Neural crest cell (in vitro differentiated cells): ENCODE measurements around the gene SRC. TPM values are rescaled to one million over a fixed set of nuclear protein-coding genes. Genes with fewer than 3 reads are reported as not detected.
"Not testable (repeated sequence)": the region's sequence is repeated elsewhere in the genome, so short reads cannot be mapped to it uniquely, and the experiment has no call there.

Experiments used
- DNase-seq: peaks from one replicate; pipeline ENCODE4 v3.0.0; 2021; ENCODE audit warnings: low read depth, mixed read lengths, low spot score
- H3K27ac Mint-ChIP-seq: one replicate; pipeline ENCODE4 v1.8.0; 2021; ENCODE audit warnings: mild to moderate bottlenecking, mixed read lengths; ENCODE audit not compliant: unreplicated experiment
- H3K27me3 Mint-ChIP-seq: 2 replicates; pipeline ENCODE4 v1.8.0; 2021; ENCODE audit warnings: low read depth, mild to moderate bottlenecking, mixed read lengths
- H3K36me3 Mint-ChIP-seq: 2 replicates; pipeline ENCODE4 v1.8.0; 2021; ENCODE audit warnings: low read depth, mild to moderate bottlenecking, mixed read lengths
- H3K4me1 Mint-ChIP-seq: 2 replicates; pipeline ENCODE4 v1.8.0; 2021; ENCODE audit warnings: mixed read lengths
- H3K4me3 Mint-ChIP-seq: one replicate; pipeline ENCODE4 v1.8.0; 2021; ENCODE audit warnings: mild to moderate bottlenecking, mixed read lengths
- H3K9me3 Mint-ChIP-seq: 2 replicates; pipeline ENCODE4 v1.8.0; 2021; ENCODE audit warnings: mixed read lengths
- total RNA-seq: library from RNA; stranded (reverse); gene quantifications from 2 replicates; pipeline ENCODE4 v1.2.1, GENCODE V29; 2021
- TF ChIP-seq, protein P1 (sequence below): fragments of 200-600 bp; sonication (generic); conservative IDR thresholded peaks from 2 replicates; pipeline ENCODE4 v1.5.0; 2021; ENCODE audit warnings: antibody characterized with exemption, mild to moderate bottlenecking

Gene SRC
- total RNA-seq, 1 donor from 2014 or later: 58.6 TPM

DNA sequence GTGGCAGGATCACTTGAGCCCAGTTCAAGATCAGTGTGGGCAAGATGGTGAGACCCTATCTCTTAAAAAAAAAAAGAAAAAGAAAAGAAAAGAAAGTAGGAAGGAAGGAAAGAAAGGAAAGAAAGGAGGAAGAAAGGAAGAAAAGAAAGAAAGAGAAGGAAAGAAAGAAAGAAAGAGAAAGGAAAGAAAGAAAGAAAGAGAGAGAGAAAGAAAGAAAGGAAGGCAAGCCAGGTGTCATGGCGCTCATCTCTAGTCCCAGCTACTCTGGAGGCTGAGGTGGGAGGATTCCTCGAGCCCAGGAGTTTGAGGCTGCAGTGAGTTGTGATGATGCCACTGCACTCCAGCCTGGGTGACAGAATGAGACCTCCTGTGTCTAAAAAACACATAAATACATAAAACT lies 11.5 kb upstream of the SRC start:
- Mint-ChIP-seq H3K36me3 (no peaks in the 10 kb centered on the region), H3K4me1 (peaks cover 28% of the 10 kb centered on the region), H3K27me3 (no peaks in the 10 kb centered on the region), H3K27ac (no peak overlapping the region), H3K9me3 (no peaks in the 10 kb centered on the region), H3K4me3 (no peak overlapping the region)
- no peak for DNase-seq
- TF ChIP-seq, protein P1, sequence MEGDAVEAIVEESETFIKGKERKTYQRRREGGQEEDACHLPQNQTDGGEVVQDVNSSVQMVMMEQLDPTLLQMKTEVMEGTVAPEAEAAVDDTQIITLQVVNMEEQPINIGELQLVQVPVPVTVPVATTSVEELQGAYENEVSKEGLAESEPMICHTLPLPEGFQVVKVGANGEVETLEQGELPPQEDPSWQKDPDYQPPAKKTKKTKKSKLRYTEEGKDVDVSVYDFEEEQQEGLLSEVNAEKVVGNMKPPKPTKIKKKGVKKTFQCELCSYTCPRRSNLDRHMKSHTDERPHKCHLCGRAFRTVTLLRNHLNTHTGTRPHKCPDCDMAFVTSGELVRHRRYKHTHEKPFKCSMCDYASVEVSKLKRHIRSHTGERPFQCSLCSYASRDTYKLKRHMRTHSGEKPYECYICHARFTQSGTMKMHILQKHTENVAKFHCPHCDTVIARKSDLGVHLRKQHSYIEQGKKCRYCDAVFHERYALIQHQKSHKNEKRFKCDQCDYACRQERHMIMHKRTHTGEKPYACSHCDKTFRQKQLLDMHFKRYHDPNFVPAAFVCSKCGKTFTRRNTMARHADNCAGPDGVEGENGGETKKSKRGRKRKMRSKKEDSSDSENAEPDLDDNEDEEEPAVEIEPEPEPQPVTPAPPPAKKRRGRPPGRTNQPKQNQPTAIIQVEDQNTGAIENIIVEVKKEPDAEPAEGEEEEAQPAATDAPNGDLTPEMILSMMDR: no peak

GRCh38 chr20:37335642-37336368 lies 10.1 kb upstream of the SRC start:
- Mint-ChIP-seq H3K4me3 (no peak overlapping the region), H3K27me3 (no peaks in the 10 kb centered on the region), H3K27ac (peak overlapping the region; percentile 81)

DNA sequence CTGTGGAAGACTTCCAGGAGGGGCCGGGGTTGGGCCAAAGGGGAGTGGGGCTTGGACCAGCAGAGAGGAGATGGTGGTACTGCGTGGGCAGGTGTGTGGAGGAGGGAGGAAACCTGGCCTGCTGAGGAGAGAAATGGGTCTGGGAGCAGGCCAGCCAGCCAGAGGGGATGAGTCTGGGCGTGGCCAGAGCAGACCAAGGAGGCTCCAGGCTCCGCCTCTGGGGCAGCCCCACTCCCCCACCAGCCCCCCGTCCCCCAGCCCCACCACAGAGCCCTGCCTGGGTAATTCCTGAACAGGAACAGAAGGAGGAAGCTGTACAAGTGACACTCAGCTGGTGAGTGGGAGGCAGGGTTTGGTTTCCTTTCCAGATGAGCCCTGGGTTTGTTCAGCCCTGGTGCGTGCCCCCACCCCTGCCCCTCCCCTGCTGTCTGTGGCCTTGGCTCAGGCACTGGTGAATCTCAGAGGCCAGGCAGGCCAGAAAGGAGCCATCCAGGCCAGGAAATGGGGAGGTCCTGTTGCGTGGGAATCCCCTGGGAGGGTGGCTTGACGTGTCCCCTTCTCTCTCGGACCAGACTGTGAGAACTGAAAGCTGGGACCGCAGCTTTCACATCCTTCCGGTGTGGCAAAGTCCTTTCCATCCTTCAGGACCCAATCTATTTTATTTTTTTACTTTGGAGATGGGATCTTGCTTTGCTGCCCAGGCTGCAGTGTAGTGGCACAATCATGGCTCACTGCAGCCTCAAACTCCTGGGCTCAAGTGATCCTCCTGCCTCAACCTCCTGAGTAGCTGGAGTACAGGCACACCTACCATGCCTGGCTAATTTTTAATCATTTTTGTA lies 9.4 kb upstream of the SRC start:
- H3K4me3 Mint-ChIP-seq: no peak overlapping the region
- no peaks in the 10 kb centered on the region for H3K27me3 Mint-ChIP-seq
- no peaks in the 10 kb centered on the region for H3K36me3 Mint-ChIP-seq
- H3K27ac Mint-ChIP-seq: peak overlapping the region; percentile 81
- H3K4me1 Mint-ChIP-seq: peaks cover 38% of the 10 kb centered on the region
- TF ChIP-seq, protein P1: no peak
- no peaks in the 10 kb centered on the region for H3K9me3 Mint-ChIP-seq
- DNase-seq: no peak

More at GRCh38 chr20:37335642-37336368, 10.1 kb upstream of the SRC start:
- TF ChIP-seq, protein P1: no peak
- peaks cover 32% of the 10 kb centered on the region for H3K4me1 Mint-ChIP-seq
- H3K9me3 Mint-ChIP-seq: no peaks in the 10 kb centered on the region
- no peak for DNase-seq
- no peaks in the 10 kb centered on the region for H3K36me3 Mint-ChIP-seq

DNA sequence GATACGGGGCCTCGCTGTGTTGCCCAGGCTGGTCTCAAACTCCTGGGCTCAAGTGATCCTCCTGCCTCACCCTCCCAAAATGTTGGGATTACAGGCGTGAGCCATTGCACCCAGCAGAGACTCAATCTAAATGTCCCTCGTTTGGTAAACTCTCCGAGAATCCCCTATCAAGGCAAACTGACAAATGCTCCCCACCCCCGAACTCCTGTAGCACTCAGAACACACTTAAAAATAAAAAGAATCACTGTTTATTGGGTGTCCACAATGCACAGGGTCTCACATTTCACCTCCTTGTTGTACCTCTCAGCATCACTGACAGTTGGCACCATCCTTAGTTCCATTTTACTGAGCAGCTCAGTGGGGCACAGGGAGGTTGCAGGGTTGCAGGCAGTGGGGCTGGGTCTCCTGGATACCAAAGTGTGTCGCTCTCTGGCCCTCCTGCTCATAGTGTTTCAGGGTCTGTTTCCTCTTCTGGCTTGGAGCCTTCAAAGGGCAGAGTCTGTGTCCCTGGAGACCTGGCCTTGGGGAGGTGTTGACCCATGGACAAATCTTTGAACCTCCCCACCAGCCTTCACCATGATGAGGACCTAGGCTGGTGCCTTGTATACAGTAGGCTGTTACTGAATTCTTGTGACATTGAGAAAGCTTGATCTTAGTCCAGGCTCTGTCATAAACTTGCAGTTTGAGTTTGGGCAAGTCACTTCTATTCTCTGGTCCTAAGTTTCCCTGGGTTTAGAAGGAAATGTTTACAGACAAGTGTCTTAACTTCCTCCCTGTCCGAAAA lies 8.5 kb upstream of the SRC start:
- no peak for DNase-seq

DNA sequence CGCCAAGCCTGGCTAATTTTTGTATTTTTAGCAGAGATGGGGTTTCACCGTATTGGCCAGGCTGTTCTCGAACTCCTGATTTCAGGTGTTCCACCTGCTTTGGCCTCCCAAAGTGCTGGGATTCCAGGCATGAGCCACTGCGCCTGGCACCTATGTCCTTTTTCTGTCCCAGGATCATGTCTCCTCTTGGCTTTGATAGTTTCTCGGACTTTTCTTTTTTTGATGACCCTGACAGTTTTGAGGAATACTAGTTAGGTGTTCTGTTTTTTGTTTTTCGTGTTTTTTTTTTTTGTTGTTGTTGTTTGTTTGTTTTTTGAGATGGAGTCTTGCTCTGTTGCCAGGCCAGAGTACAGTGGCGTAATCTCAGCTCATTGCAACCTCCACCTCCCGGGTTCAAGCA lies 7.6 kb upstream of the SRC start:
- not testable (repeated sequence) for H3K4me3 Mint-ChIP-seq, H3K9me3 Mint-ChIP-seq, H3K27me3 Mint-ChIP-seq, H3K27ac Mint-ChIP-seq, H3K36me3 Mint-ChIP-seq, DNase-seq
- H3K4me1 Mint-ChIP-seq: peaks cover 41% of the 10 kb centered on the region

More for the DNA sequence above, 8.5 kb upstream of the SRC start:
- Mint-ChIP-seq H3K27me3 (no peaks in the 10 kb centered on the region), H3K27ac (peak overlapping the region; percentile 57), H3K4me3 (no peak overlapping the region), H3K36me3 (no peaks in the 10 kb centered on the region), H3K4me1 (peaks cover 38% of the 10 kb centered on the region), H3K9me3 (no peaks in the 10 kb centered on the region)
- TF ChIP-seq, protein P1: no peak
